Natural killer cell (primary cell): ENCODE results near the gene SORT1. TPM values are rescaled to one million over a fixed set of nuclear protein-coding genes. Genes with fewer than 3 reads are reported as not detected.

Source experiments
- ATAC-seq, 3 donors: fragments of 150-1000 bp in 2 of 3; fragments of 200-7000 bp in 1 of 3; cut with Tn5 transposase; 1 replicate in 1 of 3; 2 replicates in 2 of 3; pipeline ENCODE4 v1.10.0; 2021; ENCODE audit warnings: mild to moderate bottlenecking in 2 of 3, moderate library complexity in 2 of 3
- DNase-seq, 2 donors: peaks; one replicate each; pipeline versions ENCODE4 v3.0.0 to v3.0.0-alpha.2; 2013 to 2021; ENCODE audit warnings: mixed read lengths in 1 of 2
- H3K27ac ChIP-seq: one replicate; pipeline ENCODE4 v1.5.1; 2013; ENCODE audit warnings: mild to moderate bottlenecking, low read length
- H3K27me3 ChIP-seq: one replicate; pipeline ENCODE4 v1.6.1; 2013; ENCODE audit warnings: low read length; ENCODE audit not compliant: control insufficient read depth, insufficient read depth
- H3K36me3 ChIP-seq: one replicate; pipeline ENCODE4 v1.6.1; 2013; ENCODE audit warnings: low read length; ENCODE audit not compliant: control insufficient read depth, insufficient read depth
- H3K4me1 ChIP-seq: one replicate; pipeline ENCODE4 v1.6.1; 2013; ENCODE audit warnings: low read length; ENCODE audit not compliant: control insufficient read depth, insufficient read depth
- H3K4me3 ChIP-seq: one replicate; pipeline ENCODE4 v1.5.1; 2013; ENCODE audit warnings: low read length
- H3K9me3 ChIP-seq: one replicate; pipeline ENCODE4 v1.6.1; 2013; ENCODE audit warnings: low read length; ENCODE audit not compliant: control insufficient read depth, insufficient read depth
- H3K27ac Mint-ChIP-seq, 2 donors: one replicate each; pipeline ENCODE4 v1.8.0; 2022; ENCODE audit warnings: mild to moderate bottlenecking in 2 of 2, mixed read lengths in 2 of 2, moderate library complexity in 1 of 2
- H3K27me3 Mint-ChIP-seq, 2 donors: one replicate each; pipeline ENCODE4 v1.8.0; 2022; ENCODE audit warnings: low read depth in 2 of 2, mixed read lengths in 2 of 2
- H3K36me3 Mint-ChIP-seq: one replicate; pipeline ENCODE4 v1.8.0; 2022; ENCODE audit warnings: mixed read lengths
- H3K4me1 Mint-ChIP-seq, 2 donors: one replicate each; pipeline ENCODE4 v1.8.0; 2022; ENCODE audit warnings: mixed read lengths in 2 of 2
- H3K4me3 Mint-ChIP-seq: one replicate; pipeline ENCODE4 v1.8.0; 2022; ENCODE audit warnings: mild to moderate bottlenecking, moderate library complexity, mixed read lengths
- H3K9me3 Mint-ChIP-seq, 2 donors: one replicate each; pipeline ENCODE4 v1.8.0; 2022; ENCODE audit warnings: mixed read lengths in 2 of 2
- WGBS: methylation state at CpG from one replicate; pipeline ENCODE4 v1.1.7; 2013; ENCODE audit warnings: missing lambda C conversion rate; ENCODE audit not compliant: insufficient coverage; 5-methylcytosine and 5-hydroxymethylcytosine counted together
- intact Hi-C: fragments of 100-400 bp; cut with micrococcal nuclease; formaldehyde crosslinking; loops from one replicate; pipeline ENCODE4 v1.14.2; 2022
- total RNA-seq, 4 donors: library from RNA; stranded (reverse); fragments of 120-200 nt in 1 of 4; gene quantifications; one replicate each; pipeline versions ENCODE4 v1.2.3 to v1.2.4, GENCODE V29; 2013 to 2022
- TF ChIP-seq, protein P1 (sequence below): fragments of 200-600 bp; IDR thresholded peaks from one replicate; pipeline ENCODE4 v1.8.0; 2022; ENCODE audit warnings: antibody characterized with exemption

SORT1 gene
- total RNA-seq, 3 donors from 2014 or later (not counting 1 experiment from before 2014, with no cell fraction given), result 2.7 to 7.1 (median 3.7) TPM

- DNase-seq (no peak), ATAC-seq (no peak)
- Histone ChIP-seq H3K27me3 (no peaks in the 10 kb centered on the region), H3K36me3 (no peaks in the 10 kb centered on the region), H3K4me1 (peaks cover 8% of the 10 kb centered on the region), H3K27ac (no peak overlapping the region), H3K9me3 (no peaks in the 10 kb centered on the region), H3K4me3 (no peak overlapping the region)
- Mint-ChIP-seq H3K9me3 (no peaks in the 10 kb centered on the region), H3K36me3 (no peaks in the 10 kb centered on the region), H3K4me1 (no peaks in the 10 kb centered on the region), H3K27ac (no peak overlapping the region), H3K27me3 (peaks cover 2 to 7% of the 10 kb centered on the region in 2 donors), H3K4me3 (no peak overlapping the region)
- 82% methylated on average over 6 of the region's 8 CpGs for WGBS
- intact Hi-C loops, result no loop called here
- TF ChIP-seq, protein P1, sequence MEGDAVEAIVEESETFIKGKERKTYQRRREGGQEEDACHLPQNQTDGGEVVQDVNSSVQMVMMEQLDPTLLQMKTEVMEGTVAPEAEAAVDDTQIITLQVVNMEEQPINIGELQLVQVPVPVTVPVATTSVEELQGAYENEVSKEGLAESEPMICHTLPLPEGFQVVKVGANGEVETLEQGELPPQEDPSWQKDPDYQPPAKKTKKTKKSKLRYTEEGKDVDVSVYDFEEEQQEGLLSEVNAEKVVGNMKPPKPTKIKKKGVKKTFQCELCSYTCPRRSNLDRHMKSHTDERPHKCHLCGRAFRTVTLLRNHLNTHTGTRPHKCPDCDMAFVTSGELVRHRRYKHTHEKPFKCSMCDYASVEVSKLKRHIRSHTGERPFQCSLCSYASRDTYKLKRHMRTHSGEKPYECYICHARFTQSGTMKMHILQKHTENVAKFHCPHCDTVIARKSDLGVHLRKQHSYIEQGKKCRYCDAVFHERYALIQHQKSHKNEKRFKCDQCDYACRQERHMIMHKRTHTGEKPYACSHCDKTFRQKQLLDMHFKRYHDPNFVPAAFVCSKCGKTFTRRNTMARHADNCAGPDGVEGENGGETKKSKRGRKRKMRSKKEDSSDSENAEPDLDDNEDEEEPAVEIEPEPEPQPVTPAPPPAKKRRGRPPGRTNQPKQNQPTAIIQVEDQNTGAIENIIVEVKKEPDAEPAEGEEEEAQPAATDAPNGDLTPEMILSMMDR, result no peak
Observed at GRCh38 chr1:109304226-109304920, 93.3 kb downstream of the SORT1 start.

GRCh38 chr1:109301874-109302273 is 95.8 kb downstream of the SORT1 start:
- Mint-ChIP-seq H3K36me3 (no peaks in the 10 kb centered on the region), H3K27ac (no peak overlapping the region), H3K4me1 (no peaks in the 10 kb centered on the region), H3K9me3 (no peaks in the 10 kb centered on the region), H3K4me3 (no peak overlapping the region), H3K27me3 (peaks cover 7 to 14% of the 10 kb centered on the region in 2 donors)
- Histone ChIP-seq H3K27ac (no peak overlapping the region), H3K9me3 (no peaks in the 10 kb centered on the region), H3K27me3 (no peaks in the 10 kb centered on the region), H3K36me3 (no peaks in the 10 kb centered on the region), H3K4me3 (no peak overlapping the region), H3K4me1 (peaks cover 3% of the 10 kb centered on the region)
- intact Hi-C loops, result no loop called here
- DNase-seq (no peak), ATAC-seq (no peak)
- 82% methylated on average over 5 of the region's 5 CpGs for WGBS
- TF ChIP-seq, protein P1, result no peak

DNA sequence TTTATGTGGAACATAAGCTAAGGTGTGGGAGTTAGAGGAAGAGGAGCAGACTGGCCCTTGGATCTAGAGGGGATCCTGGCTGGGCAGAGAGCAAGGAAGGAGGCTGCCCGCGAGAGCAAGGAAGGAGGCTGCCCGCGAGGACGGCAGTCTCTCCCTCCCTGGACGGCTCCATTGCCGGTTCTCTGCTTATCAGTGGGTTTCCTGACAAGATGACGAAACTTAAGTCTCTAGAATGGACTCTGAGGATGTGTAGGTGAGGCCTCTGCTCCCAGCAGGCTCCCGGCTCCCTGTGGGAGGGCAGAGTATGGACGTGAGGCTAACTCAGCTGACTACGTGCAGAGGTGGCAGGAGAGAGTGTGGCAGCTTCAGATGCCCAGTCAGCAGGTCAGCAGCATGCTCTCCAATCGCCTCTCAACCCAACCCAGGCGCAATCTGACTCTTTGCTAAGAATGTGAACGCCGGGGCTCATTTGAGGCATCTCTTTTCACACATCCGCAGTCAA is 97.0 kb downstream of the SORT1 start:
- H3K27me3 Mint-ChIP-seq, result peaks cover 8 to 16% of the 10 kb centered on the region in 2 donors

More for the DNA sequence above, 97.0 kb downstream of the SORT1 start:
- no peaks in the 10 kb centered on the region for H3K36me3 ChIP-seq
- H3K4me3 ChIP-seq, result no peak overlapping the region
- Mint-ChIP-seq H3K36me3 (no peaks in the 10 kb centered on the region), H3K4me3 (no peak overlapping the region), H3K27ac (no peak overlapping the region), H3K9me3 (no peaks in the 10 kb centered on the region), H3K4me1 (no peaks in the 10 kb centered on the region)
- intact Hi-C loops, result no loop called here
- no peak overlapping the region for H3K27ac ChIP-seq
- H3K27me3 ChIP-seq, result no peaks in the 10 kb centered on the region
- WGBS, result 66% methylated on average over 16 of the region's 16 CpGs
- no peaks in the 10 kb centered on the region for H3K9me3 ChIP-seq
- ATAC-seq, result no peak
- TF ChIP-seq, protein P1, result no peak
- no peak for DNase-seq
- H3K4me1 ChIP-seq, result no peaks in the 10 kb centered on the region
